A673 (cell line): ENCODE data around the gene CIROP.

ENCODE experiments used
- CTCF ChIP-seq: fragments of 300-800, 200-600 bp; sonication (generic); conservative IDR thresholded peaks from 2 replicates; pipeline ENCODE4 v1.5.1; 2017; ENCODE audit warnings: low read depth, mild to moderate bottlenecking, antibody characterized with exemption, low read length, moderate library complexity, mixed read lengths
- EZH2 ChIP-seq: fragments of 200-600 bp; sonication (generic); IDR thresholded peaks from 2 replicates; pipeline ENCODE4 v1.6.1; 2017; ENCODE audit warnings: borderline replicate concordance, low read depth, mild to moderate bottlenecking, mixed read lengths, antibody characterized with exemption, low read length; ENCODE audit not compliant: poor library complexity, severe bottlenecking

GRCh38 chr14:23137192-23137812 is 32.5 kb upstream of the CIROP start:
- no peak for TF ChIP-seq CTCF
- TF ChIP-seq EZH2: no peak
